Measurements from ENCODE around the gene IPMK. TPM values are rescaled to one million over a fixed set of nuclear protein-coding genes. Genes with fewer than 3 reads are reported as not detected.

IPMK gene
- total RNA-seq (2022; extraction: Qiagen RNA extraction; ENCODE audit: low read depth), result 1.1 to 3.7 TPM (median 2.9 TPM) in 5 replicates

GRCh38 chr10:58267713-58268453 lies at the start of gene IPMK:
Gene IPMK (minus strand): TSS chr10:58267894. CDS start chr10:58267611, 283 bp downstream.

GRCh38 chr10:58268946-58269781 lies 1.5 kb upstream of the IPMK start, which contains the start of gene CISD1:
Gene CISD1 (plus strand): TSS chr10:58269162. CDS start chr10:58269274, 112 bp downstream.

Other genes starting within 250 kb of the IPMK start
- gene CISD1, start 1.3 kb upstream of the IPMK start, total RNA-seq (2022; extraction: Qiagen RNA extraction; ENCODE audit: low read depth), result 45.7 to 66.8 TPM (median 54.5 TPM) in 5 replicates
- gene UBE2D1, start 67.1 kb upstream of the IPMK start, total RNA-seq (2022; extraction: Qiagen RNA extraction; ENCODE audit: low read depth), result 7.9 to 22.0 TPM (median 18.1 TPM) in 5 replicates
- 56.5 to 105 TPM (median 69.7 TPM) in 5 replicates for gene TFAM, start 117.5 kb upstream of the IPMK start, total RNA-seq (2022; extraction: Qiagen RNA extraction; ENCODE audit: low read depth)
- 14.9 to 23.2 TPM (median 20.5 TPM) in 5 replicates for gene BICC1, start 245.0 kb upstream of the IPMK start, total RNA-seq (2022; extraction: Qiagen RNA extraction; ENCODE audit: low read depth)

Data from A549 treated with ZK216348 at 1 μM for 4 hours (cell line).